ENCODE measurements around the gene CPTP. TPM values are rescaled to one million over a fixed set of nuclear protein-coding genes. Genes with fewer than 3 reads are reported as not detected.
A peak's percentile ranks its signal among the peaks of the same experiment; 100 is the strongest.

CPTP gene
- total RNA-seq, 1 experiment from 2014 or later = 16.8 TPM

DNA sequence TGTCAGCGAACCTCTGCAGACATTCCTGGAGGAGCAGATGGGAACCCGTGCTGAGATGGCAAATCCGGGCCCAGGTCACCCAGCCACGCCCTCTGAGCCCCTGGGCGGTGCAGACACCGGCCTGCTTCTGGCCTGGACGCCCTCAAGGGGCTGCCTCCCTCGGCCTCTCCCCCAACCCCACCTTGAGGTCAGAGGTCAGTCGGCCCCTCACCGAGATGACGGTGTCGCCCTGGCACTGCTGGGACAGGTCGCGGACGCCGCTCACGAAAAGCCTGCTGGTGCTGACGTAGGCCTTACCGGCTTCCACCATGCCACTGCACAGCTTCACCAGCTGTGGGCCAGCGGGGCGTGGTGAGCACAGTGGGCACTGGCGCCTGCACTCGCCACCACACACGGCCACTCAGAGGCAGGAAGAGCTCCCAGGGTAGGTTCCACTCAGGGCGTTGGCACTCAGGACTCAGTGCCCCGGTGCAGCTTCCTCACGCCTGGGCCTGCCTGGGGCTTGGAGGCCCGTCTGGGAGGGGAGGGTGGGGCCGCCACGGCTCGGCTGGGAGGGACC is 21.6 kb upstream of the CPTP start:
- Mint-ChIP-seq H3K4me1 (ENCODE audit: low read depth, unreplicated experiment) (no peaks in the 10 kb centered on the region), H3K9me3 (ENCODE audit: unreplicated experiment) (no peaks in the 10 kb centered on the region), H3K27ac (ENCODE audit: unreplicated experiment) (no peak overlapping the region), H3K36me3 (ENCODE audit: insufficient read depth, unreplicated experiment) (peaks cover 7% of the 10 kb centered on the region), H3K27me3 (ENCODE audit: insufficient read depth, unreplicated experiment) (no peaks in the 10 kb centered on the region), H3K4me3 (ENCODE audit: unreplicated experiment) (no peak overlapping the region)
- no peaks in the 10 kb centered on the region for H3K36me3 ChIP-seq (ENCODE audit: control insufficient read depth, insufficient read depth, low read length)
- H3K4me1 ChIP-seq = peaks cover 26% of the 10 kb centered on the region
- DNase-seq = no peak
- POLR2A ChIA-PET = no interaction called here
- CTCF ChIA-PET = no interaction called here
- no peak overlapping the region for H3K4me3 ChIP-seq (ENCODE audit: low read depth, low read length)
- no peaks in the 10 kb centered on the region for H3K9me3 ChIP-seq
- no peak for TF ChIP-seq CTCF (IDR thresholded peaks at IDR 0.05; ENCODE audit: insufficient read depth in 1 of 2, low read depth in 1 of 2, low read length in 1 of 2, severe bottlenecking in 1 of 2, unreplicated experiment in 1 of 2)
- no TSS peak for BruUV-seq (replicated peaks)
- intact Hi-C loops (cut with micrococcal nuclease; ENCODE audit: unreplicated experiment) = no loop called here
- no peaks in the 10 kb centered on the region for H3K27me3 ChIP-seq (replicated peaks; ENCODE audit: control insufficient read depth, insufficient read depth, low read length)

DNA sequence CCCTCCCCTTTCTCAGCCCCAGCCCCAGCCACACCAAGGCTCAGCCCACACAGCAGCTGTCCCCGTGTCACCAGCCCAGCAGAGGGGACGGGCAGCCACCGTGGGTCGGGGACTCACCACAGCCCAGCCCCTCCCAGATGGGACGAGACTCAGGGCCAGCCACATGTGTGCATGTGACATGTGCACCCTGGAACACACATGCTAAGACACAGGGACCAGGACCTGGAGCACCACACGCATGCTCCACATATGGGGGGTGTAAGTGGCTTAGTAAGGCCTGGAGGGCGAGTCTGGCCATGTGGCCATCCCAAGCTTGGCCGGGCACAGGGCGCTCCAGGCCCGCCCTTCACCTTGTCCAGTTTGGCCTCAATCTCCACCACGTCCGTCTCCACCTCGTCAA is 20.9 kb upstream of the CPTP start:
- H3K4me3 Mint-ChIP-seq (ENCODE audit: unreplicated experiment) = no peak overlapping the region
- H3K27me3 ChIP-seq (replicated peaks; ENCODE audit: control insufficient read depth, insufficient read depth, low read length) = no peaks in the 10 kb centered on the region
- H3K4me1 Mint-ChIP-seq (ENCODE audit: low read depth, unreplicated experiment) = no peaks in the 10 kb centered on the region
- no peak overlapping the region for H3K4me3 ChIP-seq (ENCODE audit: low read depth, low read length)
- H3K4me1 ChIP-seq = peaks cover 26% of the 10 kb centered on the region
- no peaks in the 10 kb centered on the region for H3K36me3 ChIP-seq (ENCODE audit: control insufficient read depth, insufficient read depth, low read length)
- ChIA-PET CTCF (no interaction called here), POLR2A (no interaction called here)
- DNase-seq = no peak
- BruUV-seq (replicated peaks) = no TSS peak
- H3K9me3 Mint-ChIP-seq (ENCODE audit: unreplicated experiment) = no peaks in the 10 kb centered on the region
- intact Hi-C loops (cut with micrococcal nuclease; ENCODE audit: unreplicated experiment) = no loop called here
- no peak overlapping the region for H3K27ac Mint-ChIP-seq (ENCODE audit: unreplicated experiment)
- no peak for TF ChIP-seq CTCF (IDR thresholded peaks at IDR 0.05; ENCODE audit: insufficient read depth in 1 of 2, low read depth in 1 of 2, low read length in 1 of 2, severe bottlenecking in 1 of 2, unreplicated experiment in 1 of 2)
- no peaks in the 10 kb centered on the region for H3K27me3 Mint-ChIP-seq (ENCODE audit: insufficient read depth, unreplicated experiment)
- H3K36me3 Mint-ChIP-seq (ENCODE audit: insufficient read depth, unreplicated experiment) = peaks cover 7% of the 10 kb centered on the region
- H3K9me3 ChIP-seq = no peaks in the 10 kb centered on the region

DNA sequence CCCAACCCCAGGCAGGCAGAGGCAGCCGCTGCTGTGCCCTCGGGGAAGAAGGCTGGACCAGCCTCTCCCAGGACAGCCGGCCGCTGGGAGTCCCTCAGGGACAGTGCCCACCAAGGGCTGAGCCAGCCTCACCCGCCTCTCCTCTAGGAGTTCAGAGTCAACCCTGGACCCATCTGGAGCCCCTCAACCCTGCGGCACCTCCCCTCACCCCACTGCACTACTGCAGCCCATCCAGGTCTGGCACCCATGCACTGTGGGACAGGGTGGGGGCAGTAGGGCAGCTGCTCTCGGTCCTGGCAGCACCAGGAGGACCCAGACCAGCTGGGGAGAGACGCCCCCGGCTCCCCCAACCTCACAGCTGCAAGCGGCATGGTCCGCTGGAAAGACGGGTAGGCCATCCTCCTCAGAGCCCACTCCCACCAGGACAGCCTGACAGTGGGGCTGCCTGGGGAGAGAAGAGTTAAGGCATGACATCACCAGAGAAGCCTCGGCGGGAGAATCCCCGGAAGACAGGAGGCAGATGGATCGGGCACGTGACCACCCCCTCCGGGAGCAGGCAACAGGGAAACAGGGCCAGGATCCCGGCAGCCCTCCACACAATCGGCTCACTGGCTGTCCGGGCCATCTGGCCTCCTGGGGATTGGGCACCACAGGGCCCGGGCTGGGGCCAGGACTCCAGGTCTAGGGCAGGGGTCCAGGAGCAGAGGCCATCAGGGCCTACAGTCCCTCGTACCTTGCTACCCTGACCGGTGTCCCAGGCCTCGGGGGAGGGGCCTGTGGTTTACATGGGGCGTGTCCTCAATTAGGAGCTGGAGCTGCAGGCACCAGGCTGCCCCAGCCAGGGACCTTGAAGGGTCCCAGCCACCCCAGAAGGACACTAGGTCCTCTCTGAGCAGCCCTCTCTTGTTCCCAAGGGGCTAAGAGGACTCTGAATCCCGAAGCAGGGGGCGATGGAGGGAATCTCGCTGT is 20.0 kb upstream of the CPTP start:
- intact Hi-C loops (cut with micrococcal nuclease; ENCODE audit: unreplicated experiment) = no loop called here
- peaks cover 13% of the 10 kb centered on the region for H3K36me3 Mint-ChIP-seq (ENCODE audit: insufficient read depth, unreplicated experiment)
- CTCF ChIA-PET = interaction anchor here (0.7 kb wide), 2 partner anchors 13 to 44 kb away, joined by 3 to 5 read pairs; no protein-coding TSS in a partner anchor
- H3K36me3 ChIP-seq (ENCODE audit: control insufficient read depth, insufficient read depth, low read length) = no peaks in the 10 kb centered on the region
- H3K4me1 Mint-ChIP-seq (ENCODE audit: low read depth, unreplicated experiment) = no peaks in the 10 kb centered on the region
- peak overlapping the region; percentile 30 for H3K4me3 ChIP-seq (ENCODE audit: low read depth, low read length)
- peaks cover 30% of the 10 kb centered on the region for H3K4me1 ChIP-seq
- H3K9me3 ChIP-seq = no peaks in the 10 kb centered on the region
- no peak for TF ChIP-seq CTCF (IDR thresholded peaks at IDR 0.05; ENCODE audit: insufficient read depth in 1 of 2, low read depth in 1 of 2, low read length in 1 of 2, severe bottlenecking in 1 of 2, unreplicated experiment in 1 of 2)
- no peak overlapping the region for H3K27ac Mint-ChIP-seq (ENCODE audit: unreplicated experiment)
- H3K4me3 Mint-ChIP-seq (ENCODE audit: unreplicated experiment) = peak overlapping the region; percentile 65
- POLR2A ChIA-PET = no interaction called here
- peak; percentile 58 to 69 for DNase-seq
- H3K9me3 Mint-ChIP-seq (ENCODE audit: unreplicated experiment) = no peaks in the 10 kb centered on the region
- no TSS peak for BruUV-seq (replicated peaks)
- H3K27me3 Mint-ChIP-seq (ENCODE audit: insufficient read depth, unreplicated experiment) = no peaks in the 10 kb centered on the region
- H3K27me3 ChIP-seq (replicated peaks; ENCODE audit: control insufficient read depth, insufficient read depth, low read length) = no peaks in the 10 kb centered on the region
